SK-N-MC (cell line): Measurements from ENCODE around the gene WNK1.

Experiments
- DNase-seq: peaks from one replicate; pipeline ENCODE4 v3.0.0-alpha.2; 2011; ENCODE audit warnings: low read depth, low spot score
- H3K27ac ChIP-seq: fragments of 200-600 bp; sonication (generic); 2 replicates; pipeline ENCODE4 v1.5.1; 2016; ENCODE audit warnings: mixed run types
- H3K36me3 ChIP-seq: fragments of 200-600 bp; sonication (generic); 2 replicates; pipeline ENCODE4 v1.6.1; 2017; ENCODE audit warnings: antibody characterized with exemption, low read length, mixed read lengths; ENCODE audit not compliant: insufficient read depth
- H3K4me3 ChIP-seq: fragments of 200-600 bp; sonication (generic); 2 replicates; pipeline ENCODE4 v1.5.1; 2016
- H3K9ac ChIP-seq: fragments of 200-600 bp; sonication (generic); 2 replicates; pipeline ENCODE4 v1.8.0; 2017; ENCODE audit warnings: mixed run types, mixed read lengths; ENCODE audit not compliant: insufficient read length
- H3K9me3 ChIP-seq: fragments of 200-600 bp; sonication (generic); 2 replicates; pipeline ENCODE4 v1.6.1; 2017; ENCODE audit warnings: low read depth, mild to moderate bottlenecking, antibody characterized with exemption, low read length, moderate library complexity, mixed read lengths
- EZH2 ChIP-seq: fragments of 200-600 bp; sonication (generic); IDR thresholded peaks from one replicate; pipeline ENCODE4 v1.6.1; 2017; ENCODE audit warnings: antibody characterized with exemption
- FOXP2 ChIP-seq: optimal IDR thresholded peaks from 2 replicates; pipeline ENCODE3; 2011; ENCODE audit warnings: mild to moderate bottlenecking, moderate library complexity; ENCODE audit not compliant: insufficient read depth; ENCODE audit errors: extremely low read length, control extremely low read depth
- POLR2AphosphoS5 ChIP-seq: IDR thresholded peaks from 2 replicates; pipeline ENCODE4 v1.6.1; 2012; ENCODE audit warnings: mild to moderate bottlenecking, low read depth, low read length, borderline replicate concordance

WNK1 gene

DNA sequence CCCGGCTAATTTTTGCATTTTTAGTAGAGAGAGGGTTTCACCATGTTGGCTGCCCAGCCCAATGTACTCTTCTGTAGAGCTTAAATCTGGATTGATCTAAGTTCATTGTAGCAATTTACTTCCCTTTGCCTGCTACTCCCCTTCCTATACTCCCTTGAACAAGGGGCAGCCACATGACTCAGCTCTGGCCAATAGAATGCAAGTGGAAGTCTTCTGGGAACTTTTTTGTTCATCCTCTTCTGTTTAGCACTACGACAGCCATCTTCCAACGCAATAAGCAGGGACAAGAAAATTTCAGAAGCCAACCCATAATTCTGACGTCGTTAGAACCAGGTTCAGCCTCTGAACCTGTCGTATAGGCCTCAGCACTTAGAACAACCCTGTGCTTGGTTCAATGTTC is 203.6 kb downstream of the WNK1 start:
- Histone ChIP-seq H3K4me3 (no peak overlapping the region), H3K9me3 (no peaks in the 10 kb centered on the region), H3K9ac (no peak overlapping the region), H3K36me3 (no peaks in the 10 kb centered on the region), H3K27ac (no peak overlapping the region)
- no peak for TF ChIP-seq FOXP2
- no peak for TF ChIP-seq POLR2AphosphoS5
- TF ChIP-seq EZH2, result no peak
- DNase-seq, result no peak

DNA sequence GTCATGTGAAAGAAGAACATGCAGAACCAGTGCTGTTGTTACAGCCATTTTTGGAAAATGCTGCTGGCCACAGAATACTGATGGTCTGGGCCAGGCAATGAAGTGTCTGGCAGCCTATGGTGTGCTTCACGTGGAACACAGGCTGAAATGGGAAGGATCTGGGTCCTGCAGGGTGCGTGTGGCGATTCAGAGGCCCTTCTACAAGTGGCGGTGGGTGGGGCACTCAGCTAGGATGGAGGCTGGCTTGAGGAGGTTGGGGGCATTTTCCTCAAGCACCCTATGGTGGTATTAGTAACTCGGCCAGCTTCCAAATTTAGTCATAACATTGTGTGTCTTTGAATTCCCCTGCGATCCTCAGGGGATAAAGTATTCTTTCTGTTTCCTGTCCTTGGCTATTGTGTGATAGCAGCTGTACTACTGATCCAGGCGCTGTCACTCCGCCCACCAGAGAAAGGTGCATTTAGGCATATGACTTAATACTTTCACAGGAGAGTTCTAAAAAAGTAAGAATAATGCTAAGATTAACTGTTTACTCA is 206.3 kb downstream of the WNK1 start:
- H3K4me3 ChIP-seq, result no peak overlapping the region
- no peak overlapping the region for H3K27ac ChIP-seq
- DNase-seq, result no peak

More for the DNA sequence above, 206.3 kb downstream of the WNK1 start:
- Histone ChIP-seq H3K9me3 (no peaks in the 10 kb centered on the region), H3K9ac (no peak overlapping the region), H3K36me3 (no peaks in the 10 kb centered on the region)
- no peak for TF ChIP-seq EZH2
- TF ChIP-seq POLR2AphosphoS5, result no peak
- no peak for TF ChIP-seq FOXP2
